Heart left ventricle (tissue), 16 donors: Measurements from ENCODE around the gene FAM149A. TPM values are rescaled to one million over a fixed set of nuclear protein-coding genes. Genes with fewer than 3 reads are reported as not detected.

Experiments
- ATAC-seq, 4 donors: fragments of 200-7000 bp; cut with Tn5 transposase; one replicate each; pipeline ENCODE4 v1.9.1; 2020 to 2022; ENCODE audit warnings: moderate library complexity in 4 of 4, mild to moderate bottlenecking in 3 of 4, moderate number of reproducible peaks in 1 of 4
- DNase-seq, 5 donors: peaks; one replicate each; pipeline ENCODE4 v3.0.0-alpha.2; 2020
- H3K27ac ChIP-seq, 12 donors: fragments of 200-600 bp; sonication (generic) in 4 of 12; one replicate each; pipeline versions ENCODE4 v1.5.0 to v1.8.0; 2016 to 2022; ENCODE audit warnings: mild to moderate bottlenecking in 2 of 12
- H3K27me3 ChIP-seq, 9 donors: fragments of 200-600 bp; sonication (generic) in 2 of 9; one replicate each; pipeline versions ENCODE4 v1.5.1 to v1.8.0; 2016 to 2022; ENCODE audit warnings: mild to moderate bottlenecking in 3 of 9
- H3K36me3 ChIP-seq, 9 donors: fragments of 200-600 bp; sonication (generic) in 2 of 9; one replicate each; pipeline versions ENCODE4 v1.5.0 to v1.8.0; 2018 to 2022; ENCODE audit warnings: mild to moderate bottlenecking in 2 of 9
- H3K4me1 ChIP-seq, 12 donors: fragments of 200-600 bp; sonication (generic) in 4 of 12; one replicate each; pipeline versions ENCODE4 v1.5.0 to v1.8.0; 2016 to 2022; ENCODE audit warnings: mild to moderate bottlenecking in 3 of 12
- H3K4me3 ChIP-seq, 12 donors: fragments of 200-600 bp; sonication (generic) in 4 of 12; one replicate each; pipeline versions ENCODE4 v1.5.0 to v1.8.0; 2017 to 2022; ENCODE audit warnings: mild to moderate bottlenecking in 9 of 12, moderate library complexity in 4 of 12
- H3K9me3 ChIP-seq, 12 donors: fragments of 200-600 bp; sonication (generic) in 4 of 12; one replicate each; pipeline versions ENCODE4 v1.5.0 to v1.8.0; 2016 to 2022; ENCODE audit warnings: mild to moderate bottlenecking in 1 of 12
- CTCF ChIP-seq, 12 donors: fragments of 200-600 bp; sonication (generic) in 4 of 12; IDR thresholded peaks; one replicate each; pipeline versions ENCODE4 v1.5.0 to v1.8.0; 2018 to 2022; ENCODE audit warnings: antibody characterized with exemption in 12 of 12, mild to moderate bottlenecking in 5 of 12
- POLR2A ChIP-seq, 2 donors: fragments of 450-650 bp; IDR thresholded peaks; one replicate each; pipeline ENCODE4 v1.6.1; 2017; ENCODE audit warnings: antibody characterized with exemption in 2 of 2, mild to moderate bottlenecking in 2 of 2, moderate library complexity in 2 of 2
- WGBS, 4 donors: extraction: QIAGEN DNeasy Blood & Tissue Kit in 2 of 4; methylation state at CpG; one replicate each; pipeline versions ENCODE4 v1.1.5 to v1.1.7; 2013 to 2018; 5-methylcytosine and 5-hydroxymethylcytosine counted together
- intact Hi-C, 10 donors: fragments of 100-400 bp; cut with DNase I; formaldehyde crosslinking; loops; one replicate each; pipeline versions ENCODE4 v1.11.1 to v1.14.2; 2022
- polyA plus RNA-seq, 2 donors: library from polyadenylated mRNA; stranded (reverse); fragments of 200-250 nt; gene quantifications; one replicate each; pipeline ENCODE4 v1.2.3, GENCODE V29; 2013
- total RNA-seq, 9 donors: library from RNA; depleted of rRNA in 2 of 9; stranded (reverse); fragments of >200 nt in 2 of 9; fragmentation: NEBNext Ultra II Directional in 3 of 9; extraction: Animal tissue kit (Norgen Biotek cat#: 25700) in 3 of 9; gene quantifications; one replicate each; pipeline versions ENCODE4 v1.1.0 to v1.2.4, GENCODE V29; 2016 to 2023
- donor health status: ischemic (EF 13 %, LVEDD 7.1; RV severe dilation, severe dysfunction).
- donor health status: healthy with polysubstance abuse.
- donor health status: DM: no; HTN: yes; CAD: no.
- donor health status: DM: no; HTN: no; CAD: no.
- donor health status: ischemic (EF 25% LVEDD 6.9; RV normal size, moderate dysfunction).
- donor health status: ischemic (EF 25% LVEDD 5.7; RV mildly dilated, moderate dysfunction).
- donor health status: healthy.
- donor health status: DM: yes; HTN: yes; CAD: no.
- donor health status: ischemic (EF 35%, LVEDD 5.7; RV mildly dilated, moderate dysfunction).
- donor health status: nonischemic (EF 11% LVEDD 7.7; RV severe dilation, severe dysfunction).
- donor health status: DM: yes; HTN: yes; CAD: no.
- donor health status: PGD.
- donor health status: ischemic (EF 29% LVEDD 5.4; RV normal size, mild dysfunction).
- donor health status: nonischemic (EF 23%, LVEDD 6.1; RV moderate dilation, normal function).

The FAM149A gene
- total and polyA plus RNA-seq, 11 donors: 1.6 to 13.0 (median 7.8) TPM

- H3K9me3 ChIP-seq: no peaks in the 10 kb centered on the region
- TF ChIP-seq CTCF (IDR thresholded peaks at IDR 0.05): no peak
- TF ChIP-seq POLR2A (IDR thresholded peaks at IDR 0.05): no peak
- no peaks in the 10 kb centered on the region for H3K4me1 ChIP-seq
- H3K27me3 ChIP-seq: no peaks in the 10 kb centered on the region
- intact Hi-C loops: no loop called here
- H3K27ac ChIP-seq: no peak overlapping the region
- 87 to 91% (median 90%) methylated on average over 6 of the region's 6 CpGs for WGBS, 4 donors
- no peak overlapping the region for H3K4me3 ChIP-seq
- peaks cover 0 to 19% (median 6%) of the 10 kb centered on the region in 9 donors for H3K36me3 ChIP-seq
- ATAC-seq (no peak), DNase-seq (no peak)
Observed at GRCh38 chr4:186159613-186160012, 55.1 kb downstream of the FAM149A start.

DNA sequence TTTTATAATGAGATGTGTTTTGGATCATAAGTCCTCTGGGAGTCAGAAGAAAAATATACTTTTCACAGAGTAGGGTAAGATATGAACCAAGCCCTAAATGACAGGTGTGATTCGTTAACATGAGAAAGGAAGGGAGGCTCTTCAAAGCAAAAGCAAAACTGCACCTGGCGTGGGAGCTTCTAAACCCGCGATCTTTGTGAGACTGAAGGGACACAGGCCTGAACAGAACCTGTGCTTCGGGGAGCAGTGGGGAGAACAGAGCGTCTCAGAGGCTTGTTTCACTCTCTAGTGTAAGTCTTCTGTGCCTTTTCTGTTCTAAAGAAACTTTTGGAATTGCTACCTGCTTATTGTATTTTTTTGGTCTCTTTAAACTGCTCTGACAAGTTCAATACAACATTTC, 56.6 kb downstream of the FAM149A start:
- TF ChIP-seq CTCF (IDR thresholded peaks at IDR 0.05) (no peak), POLR2A (IDR thresholded peaks at IDR 0.05) (no peak)
- Histone ChIP-seq H3K27ac (no peak overlapping the region), H3K36me3 (peaks cover 0 to 18% (median 4%) of the 10 kb centered on the region in 9 donors), H3K4me1 (no peaks in the 10 kb centered on the region), H3K27me3 (no peaks in the 10 kb centered on the region), H3K4me3 (no peak overlapping the region), H3K9me3 (no peaks in the 10 kb centered on the region)
- intact Hi-C loops: no loop called here
- 76 to 93% (median 90%) methylated on average over 6 of the region's 6 CpGs for WGBS, 4 donors
- ATAC-seq (no peak), DNase-seq (no peak)

- Histone ChIP-seq H3K27ac (no peak overlapping the region), H3K9me3 (no peaks in the 10 kb centered on the region), H3K36me3 (peaks cover 0 to 4% (median 0%) of the 10 kb centered on the region in 9 donors), H3K4me1 (no peaks in the 10 kb centered on the region), H3K27me3 (no peaks in the 10 kb centered on the region), H3K4me3 (no peak overlapping the region)
- ATAC-seq (no peak), DNase-seq (no peak)
- intact Hi-C loops: no loop called here
- TF ChIP-seq POLR2A (IDR thresholded peaks at IDR 0.05): no peak
- TF ChIP-seq CTCF (IDR thresholded peaks at IDR 0.05): no peak
- WGBS, 4 donors: 88 to 91% (median 90%) methylated on average over 15 of the region's 15 CpGs
Observed at GRCh38 chr4:186166852-186167512, 62.5 kb downstream of the FAM149A start.

GRCh38 chr4:186167605-186168004, 63.1 kb downstream of the FAM149A start:
- ATAC-seq (no peak), DNase-seq (no peak)
- 77 to 91% (median 84%) methylated on average over 5 of the region's 5 CpGs for WGBS, 4 donors
- no peaks in the 10 kb centered on the region for H3K27me3 ChIP-seq
- no peaks in the 10 kb centered on the region for H3K4me1 ChIP-seq
- no peak for TF ChIP-seq POLR2A (IDR thresholded peaks at IDR 0.05)
- TF ChIP-seq CTCF (IDR thresholded peaks at IDR 0.05): no peak
- H3K27ac ChIP-seq: no peak overlapping the region
- no peak overlapping the region for H3K4me3 ChIP-seq
- H3K36me3 ChIP-seq: peaks cover 0 to 4% (median 0%) of the 10 kb centered on the region in 9 donors
- no peaks in the 10 kb centered on the region for H3K9me3 ChIP-seq
- intact Hi-C loops: no loop called here
